Inflammatory macrophage (primary cell): ENCODE measurements around the gene LY6G6C.

Source experiments
- DNase-seq, 2 donors: peaks; one replicate each; pipeline ENCODE4 v3.0.0-alpha.2; 2020 to 2022

LY6G6C gene

GRCh38 chr6:31740397-31741223, 19.1 kb upstream of the LY6G6C start:
- DNase-seq, result peak; percentile 60 to 66

- peak; percentile 99 to 100 for DNase-seq
Measured at GRCh38 chr6:31739639-31740396, 18.3 kb upstream of the LY6G6C start, which contains the start of gene MSH5. TSS of gene MSH5 (plus strand) at chr6:31740005. CDS start at chr6:31740467, 462 bp downstream.

- peak; percentile 90 to 91 for DNase-seq
Measured at GRCh38 chr6:31737991-31738979, 16.7 kb upstream of the LY6G6C start.

- DNase-seq, result peak; percentile 31 to 53
Measured at GRCh38 chr6:31737315-31737990, 15.9 kb upstream of the LY6G6C start.

- peak; percentile 11 to 25 for DNase-seq
Measured at GRCh38 chr6:31736768-31737314, 15.3 kb upstream of the LY6G6C start.

GRCh38 chr6:31736021-31736767, 14.6 kb upstream of the LY6G6C start, which contains the start of gene CLIC1:
TSS of gene CLIC1 (minus strand) at chr6:31736530. CDS start at chr6:31736300, 230 bp downstream.
- peak; percentile 78 to 79 for DNase-seq

- peak; percentile 67 to 69 for DNase-seq
Measured at GRCh38 chr6:31734821-31735406, 13.4 kb upstream of the LY6G6C start.

GRCh38 chr6:31734247-31734820, 12.8 kb upstream of the LY6G6C start:
- DNase-seq, result no peak

- DNase-seq, result no peak
Measured at GRCh38 chr6:31733734-31734133, 12.2 kb upstream of the LY6G6C start.

GRCh38 chr6:31732029-31732428, 10.5 kb upstream of the LY6G6C start:
- no peak for DNase-seq

GRCh38 chr6:31730631-31731086, 9.1 kb upstream of the LY6G6C start:
- no peak for DNase-seq

GRCh38 chr6:31729979-31730630, 8.6 kb upstream of the LY6G6C start:
- DNase-seq, result peak; percentile 59 to 70

- DNase-seq, result peak; percentile 87 to 89
Measured at GRCh38 chr6:31729515-31729978, 8.0 kb upstream of the LY6G6C start.

- no peak for DNase-seq
Measured at GRCh38 chr6:31728767-31729514, 7.4 kb upstream of the LY6G6C start, which contains the start of gene DDAH2. TSS of gene DDAH2 (minus strand) at chr6:31729299. CDS start at chr6:31729161, 138 bp downstream.

- no peak for DNase-seq
Measured at GRCh38 chr6:31727717-31728671, 6.4 kb upstream of the LY6G6C start.

- peak; percentile 77 to 88 for DNase-seq
Measured at GRCh38 chr6:31727034-31727716, 5.6 kb upstream of the LY6G6C start.
